K562 (cell line): ENCODE results near the gene C10orf105. TPM values are rescaled to one million over a fixed set of nuclear protein-coding genes. Genes with fewer than 3 reads are reported as not detected.

Experiments used
- ATAC-seq: fragments of 200-7000 bp; cut with Tn5 transposase; 3 replicates; pipeline ENCODE4 v1.9.1; 2020; ENCODE audit warnings: moderate library complexity
- BruUV-seq: library from RNA; stranded (reverse); fragments of 400-500 nt; replicated peaks from 2 replicates; lab custom pipeline; 2021; lab: Mats Ljungman, UMichigan
- CTCF ChIA-PET: fragments of 300-600 bp; formaldehyde crosslinking; extraction: SDS; loops from one replicate; lab custom pipeline; 2021; ENCODE audit warnings: low intra/inter-chr PET ratio; lab: Yijun Ruan, JAX
- POLR2A ChIA-PET: fragments of 300-600, 350-650 bp; sonication (Branson Sonifier 250); formaldehyde crosslinking; extraction: SDS; loops from one replicate; lab custom pipeline; 2021; ENCODE audit warnings: antibody characterized with exemption, inconsistent platforms; lab: Yijun Ruan, JAX
- DNase-seq, 4 experiments: peaks; one replicate each; pipeline versions ENCODE4 v3.0.0 to v3.0.0-alpha.2; 2011 to 2018; ENCODE audit warnings: low spot score in 3 of 4, mixed read lengths in 3 of 4; ENCODE audit errors: extremely low read depth in 1 of 4
- FAIRE-seq: peaks from 2 replicates; lab custom pipeline; 2011; peaks lifted over from hg19 to GRCh38; lab: Jason Lieb, UNC
- H2AFZ ChIP-seq: 2 replicates; pipeline ENCODE4 v1.6.0; 2011; ENCODE audit warnings: low read depth, low read length, control low read depth, inconsistent platforms
- H3K27ac ChIP-seq: fragments of 200-600 bp; 3 replicates; pipeline ENCODE4 v1.8.0; 2011; ENCODE audit warnings: low read depth, mild to moderate bottlenecking, control low read depth, inconsistent platforms, low read length, moderate library complexity, mixed read lengths; ENCODE audit errors: extremely low read depth
- H3K27me3 ChIP-seq, 2 experiments: fragments of 300-600 bp in 1 of 2; 2 replicates in 1 of 2; 3 replicates in 1 of 2; pipeline versions ENCODE4 v1.6.0 to v1.8.0; 2011; ENCODE audit warnings: inconsistent platforms in 2 of 2, low read length in 2 of 2, mild to moderate bottlenecking in 1 of 2, mixed read lengths in 1 of 2, moderate library complexity in 1 of 2; ENCODE audit not compliant: control insufficient read depth in 2 of 2, insufficient read depth in 2 of 2
- H3K36me3 ChIP-seq: fragments of 300-600 bp; 3 replicates; pipeline ENCODE4 v1.8.0; 2011; ENCODE audit warnings: mild to moderate bottlenecking, low read length, inconsistent platforms; ENCODE audit not compliant: control insufficient read depth, insufficient read depth
- H3K4me1 ChIP-seq, 2 experiments: fragments of 200-600 bp in 1 of 2; replicated peaks in 1 of 2; 2 replicates in 1 of 2; 3 replicates in 1 of 2; pipeline versions ENCODE4 v1.5.1 to v1.8.0; 2011; ENCODE audit warnings: inconsistent platforms in 2 of 2, low read length in 2 of 2, mild to moderate bottlenecking in 1 of 2, mixed read lengths in 1 of 2, moderate library complexity in 1 of 2; ENCODE audit not compliant: control insufficient read depth in 2 of 2, insufficient read depth in 2 of 2
- H3K4me2 ChIP-seq: 2 replicates; pipeline ENCODE4 v1.6.1; 2011; ENCODE audit warnings: low read length, control low read depth, inconsistent platforms, mixed read lengths; ENCODE audit not compliant: insufficient read depth
- H3K4me3 ChIP-seq: fragments of 200-600 bp; sonication (generic), shearing (Covaris generic); 2 replicates; pipeline ENCODE4 v1.5.1; 2016; ENCODE audit warnings: control low read depth, inconsistent platforms
- H3K79me2 ChIP-seq: fragments of 200-600 bp; 3 replicates; pipeline ENCODE4 v1.8.0; 2011; ENCODE audit warnings: low read length, inconsistent platforms; ENCODE audit not compliant: control insufficient read depth, insufficient read depth
- H3K9ac ChIP-seq, 2 experiments: 2 replicates each; pipeline versions ENCODE4 v1.6.0 to v1.6.1; 2011; ENCODE audit warnings: low read depth in 2 of 2, low read length in 2 of 2, control low read depth in 1 of 2, inconsistent platforms in 1 of 2, mild to moderate bottlenecking in 1 of 2, mixed read lengths in 1 of 2; ENCODE audit not compliant: insufficient read depth in 1 of 2
- H3K9me1 ChIP-seq: one replicate; pipeline ENCODE4 v1.6.0; 2011; ENCODE audit warnings: inconsistent platforms, mild to moderate bottlenecking, low read length, moderate library complexity; ENCODE audit not compliant: control insufficient read depth, insufficient read depth
- H3K9me3 ChIP-seq: replicated peaks from 2 replicates; pipeline ENCODE4 v1.5.1; 2011; ENCODE audit warnings: low read depth, low read length, inconsistent platforms; ENCODE audit not compliant: control insufficient read depth, insufficient read depth
- H4K20me1 ChIP-seq: replicated peaks from 2 replicates; pipeline ENCODE4 v1.6.1; 2011; ENCODE audit warnings: low read length, inconsistent platforms, mixed read lengths; ENCODE audit not compliant: control insufficient read depth, insufficient read depth
- CREB3 ChIP-seq: fragments of 450-650 bp; conservative IDR thresholded peaks from 2 replicates; pipeline ENCODE4 v1.6.1; 2016; ENCODE audit warnings: missing genetic modification characterization, low read depth, mild to moderate bottlenecking, missing compliant biosample characterization, moderate library complexity
- IRF2 ChIP-seq: sonication (generic); formaldehyde crosslinking; IDR thresholded peaks from 2 replicates; pipeline ENCODE4 v1.8.1; 2022; ENCODE audit warnings: mild to moderate bottlenecking, missing genetic modification reagents
- KDM5B ChIP-seq: fragments of 200-600 bp; sonication (generic); IDR thresholded peaks from 2 replicates; pipeline ENCODE4 v1.6.1; 2012; ENCODE audit warnings: low read depth, mild to moderate bottlenecking, moderate library complexity, low read length, control low read depth, inconsistent platforms; ENCODE audit not compliant: insufficient replicate concordance
- NFYB ChIP-seq: IDR thresholded peaks from 2 replicates; pipeline ENCODE4 v1.6.1; 2011; ENCODE audit warnings: mild to moderate bottlenecking, moderate library complexity; ENCODE audit not compliant: insufficient read length; ENCODE audit errors: extremely low read depth
- POLR3G ChIP-seq: IDR thresholded peaks from 2 replicates; pipeline ENCODE4 v1.6.1; 2011; ENCODE audit not compliant: insufficient read length, insufficient replicate concordance; ENCODE audit errors: extremely low read depth
- PTBP1 ChIP-seq: fragments of 200-400 bp; formaldehyde crosslinking; IDR thresholded peaks from 2 replicates; pipeline ENCODE4 v1.6.1; 2017; ENCODE audit warnings: low read depth, low read length
- YY1 ChIP-seq, 3 experiments: IDR thresholded peaks; 2 replicates each; pipeline ENCODE4 v1.6.1; 2011; ENCODE audit warnings: low read length in 2 of 3, mild to moderate bottlenecking in 2 of 3, moderate library complexity in 2 of 3, borderline replicate concordance in 1 of 3, control low read depth in 1 of 3, low read depth in 1 of 3; ENCODE audit not compliant: insufficient read depth in 3 of 3, insufficient replicate concordance in 2 of 3, control insufficient read depth in 1 of 3, insufficient read length in 1 of 3; ENCODE audit errors: extremely low read depth in 1 of 3
- ZNF224 ChIP-seq: sonication (generic); formaldehyde crosslinking; IDR thresholded peaks from 2 replicates; pipeline ENCODE4 v1.8.0; 2022; ENCODE audit warnings: mild to moderate bottlenecking, missing genetic modification reagents
- ZNF740 ChIP-seq, 3 experiments: fragments of 200-800 bp in 1 of 3; sonication (Bioruptor generic) in 1 of 3; sonication (generic) in 1 of 3; formaldehyde crosslinking in 1 of 3; IDR thresholded peaks; 2 replicates each; pipeline versions ENCODE4 v1.6.1 to v1.8.0; 2016 to 2022; ENCODE audit warnings: mild to moderate bottlenecking in 2 of 3, missing compliant biosample characterization in 2 of 3, missing genetic modification characterization in 2 of 3, missing genetic modification reagents in 1 of 3
- WGBS: fragments of 100-300 bp; shearing (Covaris generic); methylation state at CpG from one replicate; pipeline ENCODE4 v1.1.6; 2016; ENCODE audit warnings: low coverage, mixed read lengths; ENCODE audit not compliant: insufficient coverage; ENCODE audit errors: missing lambda C conversion rate; 5-methylcytosine and 5-hydroxymethylcytosine counted together
- in situ Hi-C: fragments of 300-500 bp; cut with MboI; formaldehyde crosslinking; loops from 4 replicates; pipeline ENCODE4 v1.15.0; 2018; ENCODE audit warnings: inconsistent platforms, mixed read lengths
- intact Hi-C: fragments of 100-400 bp; cut with micrococcal nuclease; formaldehyde crosslinking; loops from 2 replicates; pipeline ENCODE4 v1.14.2; 2022
- polyA plus RNA-seq, 8 experiments: library from polyadenylated mRNA; depleted of rRNA in 4 of 8; stranded (reverse) in 5 of 8; unstranded in 3 of 8; fragments of >200 nt; fragmentation: Nextera tagmentation in 2 of 8; fragmentation: Illumina TruSeq in 1 of 8; extraction: Ambion mirVana in 2 of 8; extraction: Trizol in 1 of 8; gene quantifications; 2 replicates each; pipeline versions ENCODE4 v1.2.1 to v1.2.3, GENCODE V29; 2011 to 2014; ENCODE audit warnings: inconsistent platforms in 1 of 8, missing spikeins in 1 of 8
- total RNA-seq, 7 experiments: library from RNA; depleted of rRNA in 6 of 7; stranded (reverse); fragments of >200 nt in 6 of 7; fragmentation: Illumina TruSeq in 2 of 7; extraction: Trizol in 2 of 7; gene quantifications; 2 replicates each; pipeline versions ENCODE4 v1.2.1 to v1.2.3, GENCODE V29; 2011 to 2021; ENCODE audit warnings: low replicate concordance in 1 of 7
- TF ChIP-seq, protein P1 (sequence below): IDR thresholded peaks from 3 replicates; pipeline ENCODE4 v1.6.1; 2011; ENCODE audit warnings: borderline replicate concordance, mild to moderate bottlenecking; ENCODE audit not compliant: insufficient read length, insufficient read depth

C10orf105 gene
- total and polyA plus RNA-seq, 9 of the 15 experiments (the other 6 are each of a cell fraction or from before 2014, with no cell fraction given), result 0.03 to 0.25 (median 0.04) TPM; not detected in 3

- H3K9me1 ChIP-seq, result no peaks in the 10 kb centered on the region
- TF ChIP-seq IRF2 (CRISPR knock-in tag), result 0 out of 2 replicates have a peak, but pooled peaks have one; percentile 29
- no peak for TF ChIP-seq ZNF224 (CRISPR knock-in tag)
- TF ChIP-seq NFYB, result peak; percentile 16
- no peak for TF ChIP-seq POLR3G
- TF ChIP-seq ZNF740 (CRISPR knock-in tag; IDR thresholded peaks at IDR 0.05), result no peak
- no peak for TF ChIP-seq ZNF740 (tag; IDR thresholded peaks at IDR 0.05)
- no peak for TF ChIP-seq CREB3
- TF ChIP-seq YY1 (IDR thresholded peaks at IDR 0.05; ENCODE audit: borderline replicate concordance in 1 of 3, control insufficient read depth in 1 of 3, extremely low read depth in 1 of 3, insufficient read depth in 3 of 3, insufficient read length in 1 of 3, insufficient replicate concordance in 2 of 3, low read depth in 1 of 3, low read length in 2 of 3), result peak in 1 of 3 experiments; percentile 79
- no peak for TF ChIP-seq KDM5B
- TF ChIP-seq, protein P1, sequence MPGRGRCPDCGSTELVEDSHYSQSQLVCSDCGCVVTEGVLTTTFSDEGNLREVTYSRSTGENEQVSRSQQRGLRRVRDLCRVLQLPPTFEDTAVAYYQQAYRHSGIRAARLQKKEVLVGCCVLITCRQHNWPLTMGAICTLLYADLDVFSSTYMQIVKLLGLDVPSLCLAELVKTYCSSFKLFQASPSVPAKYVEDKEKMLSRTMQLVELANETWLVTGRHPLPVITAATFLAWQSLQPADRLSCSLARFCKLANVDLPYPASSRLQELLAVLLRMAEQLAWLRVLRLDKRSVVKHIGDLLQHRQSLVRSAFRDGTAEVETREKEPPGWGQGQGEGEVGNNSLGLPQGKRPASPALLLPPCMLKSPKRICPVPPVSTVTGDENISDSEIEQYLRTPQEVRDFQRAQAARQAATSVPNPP, result no peak
- TF ChIP-seq PTBP1, result no peak
- ATAC-seq (peak; percentile 20; the same call in 2 of the 3 replicates), DNase-seq (peak in 3 of 4 experiments; percentile 47 to 55 (median 53)), FAIRE-seq (no peak)
- H3K36me3 ChIP-seq, result no peaks in the 10 kb centered on the region
- no peaks in the 10 kb centered on the region for H3K79me2 ChIP-seq
- peaks cover 23 to 34% of the 10 kb centered on the region in 2 experiments for H3K4me1 ChIP-seq
- CTCF ChIA-PET, result no interaction called here
- BruUV-seq, result no TSS peak
- POLR2A ChIA-PET, result interaction anchor here (0.6 to 1.6 kb wide), 3 partner anchors 10 to 1349 kb away, joined by 3 read pairs; no protein-coding TSS in a partner anchor
- H3K9ac ChIP-seq, result no peak overlapping the region
- H3K4me3 ChIP-seq, result no peak overlapping the region
- no peaks in the 10 kb centered on the region for H4K20me1 ChIP-seq
- H3K4me2 ChIP-seq, result no peak overlapping the region
- peak overlapping the region; percentile 23; the same call in 1 of the 2 replicates for H2AFZ ChIP-seq
- no peak overlapping the region for H3K27ac ChIP-seq
- H3K9me3 ChIP-seq, result no peaks in the 10 kb centered on the region
- intact Hi-C loops, result no loop called here
- in situ Hi-C loops, result no loop called here
- no peaks in the 10 kb centered on the region for H3K27me3 ChIP-seq
- 20% methylated on average over 1 of the region's 1 CpG for WGBS
These were observed 3.3 kb upstream of the C10orf105 start for GRCh38 chr10:71722849-71723248.
